Occipital lobe (tissue), 2 donors: ENCODE measurements around the gene CSNK1G2. TPM values are rescaled to one million over a fixed set of nuclear protein-coding genes. Genes with fewer than 3 reads are reported as not detected.

ENCODE experiments used
- DNase-seq: peaks from one replicate; lab custom pipeline; 2025; lab: John Stamatoyannopoulos, UW
- total RNA-seq: library from RNA; depleted of rRNA; stranded (reverse); fragments of >200 nt; gene quantifications from one replicate; pipeline ENCODE4 v1.2.3, GENCODE V29; 2014

The CSNK1G2 gene
- total RNA-seq, result 38.2 TPM

DNA sequence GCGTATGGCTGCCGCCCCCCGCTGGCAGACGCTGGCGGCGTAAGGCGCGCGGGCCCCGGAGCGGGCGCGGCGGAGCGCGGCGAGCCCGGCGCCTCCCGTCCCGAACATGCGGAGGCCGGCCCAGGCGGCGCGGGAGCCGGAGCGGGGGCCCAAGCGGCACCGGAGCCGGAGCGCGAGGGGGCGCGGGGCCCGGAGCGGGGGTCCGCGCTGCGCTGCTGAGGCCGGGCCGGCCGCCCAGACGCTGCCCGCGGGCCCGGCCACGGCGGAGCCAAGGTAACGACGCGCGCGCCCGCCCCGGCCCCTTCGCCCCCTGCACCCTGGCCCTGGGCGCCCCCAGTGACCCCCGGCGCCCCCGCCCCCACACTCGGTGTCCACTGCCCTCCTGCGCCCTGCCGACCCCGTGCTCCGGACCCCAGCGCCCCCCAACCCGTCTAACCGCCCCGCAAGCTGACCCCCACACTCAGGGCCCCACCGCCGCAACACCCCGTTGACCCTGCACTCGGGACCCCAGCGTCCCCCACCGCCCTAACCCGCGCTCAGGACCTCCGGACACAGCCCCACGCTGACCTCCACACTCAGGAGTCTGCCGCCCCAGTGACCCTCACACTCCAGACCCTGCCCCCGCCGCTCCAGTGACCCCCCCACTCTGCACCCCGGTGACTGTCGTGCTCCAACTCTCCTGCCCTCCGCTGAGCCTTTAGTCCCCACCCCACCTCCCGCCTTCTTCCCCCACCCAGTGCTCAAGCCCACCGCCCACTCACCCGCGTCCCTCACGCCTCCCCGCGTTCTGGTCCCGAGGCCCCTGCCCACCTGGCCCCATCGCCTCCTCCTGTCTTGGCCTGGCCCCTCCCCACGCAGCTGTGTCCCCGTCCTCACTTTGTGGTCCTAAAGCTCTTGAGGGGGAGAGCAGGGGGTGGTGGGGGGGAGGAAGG lies at the start of gene CSNK1G2:
Gene CSNK1G2 (plus strand): TSS at position 27 of the 932 bp plus-strand sequence. CDS start 28,601 bp downstream, outside the sequence.
- no peak for DNase-seq

DNA sequence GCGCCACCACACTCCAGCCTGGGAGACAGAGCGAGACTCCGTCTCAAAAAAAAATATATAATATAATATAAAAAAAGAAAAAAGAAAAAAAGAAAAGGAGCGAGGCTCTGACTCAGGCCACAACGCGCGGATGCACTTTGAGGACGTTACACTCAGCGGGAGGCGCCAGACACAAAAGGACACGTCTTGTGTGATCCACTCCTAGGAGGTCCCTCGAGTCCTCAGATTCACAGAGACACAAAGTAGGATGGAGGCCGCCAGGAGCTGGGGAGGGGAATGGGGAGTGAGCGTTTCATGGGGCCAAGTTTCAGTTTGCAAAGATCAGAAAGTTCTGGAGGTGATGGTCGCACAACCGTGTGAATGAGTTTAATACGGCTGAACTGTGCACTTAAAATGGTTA lies 47.2 kb upstream of the CSNK1G2 start:
- DNase-seq, result no peak

- DNase-seq, result no peak
These were observed 44.5 kb upstream of the CSNK1G2 start for GRCh38 chr19:1896508-1896907.

GRCh38 chr19:1901940-1902404 lies 39.0 kb upstream of the CSNK1G2 start:
- no peak for DNase-seq

DNA sequence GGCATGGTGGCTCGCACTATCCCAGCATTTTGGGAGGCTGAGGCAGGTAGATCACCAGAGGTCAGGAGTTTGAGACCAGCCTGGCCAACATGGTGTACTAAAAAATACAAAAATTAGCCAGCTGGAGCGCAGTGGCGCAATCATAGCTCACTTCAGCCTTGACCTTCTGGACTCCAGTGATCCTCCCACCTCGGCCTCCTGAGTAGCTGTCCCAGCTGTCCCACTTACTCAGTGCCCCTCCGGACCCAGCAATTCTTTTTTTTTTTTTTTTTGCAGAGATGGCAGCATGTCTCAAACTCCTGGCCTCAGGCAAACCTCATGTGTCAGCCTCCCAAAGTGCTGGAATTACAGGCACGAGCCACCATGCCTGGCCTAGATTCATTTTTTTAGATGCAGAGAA lies 38.0 kb upstream of the CSNK1G2 start:
- no peak for DNase-seq

GRCh38 chr19:1904860-1905109 lies 36.2 kb upstream of the CSNK1G2 start:
- no peak for DNase-seq

DNA sequence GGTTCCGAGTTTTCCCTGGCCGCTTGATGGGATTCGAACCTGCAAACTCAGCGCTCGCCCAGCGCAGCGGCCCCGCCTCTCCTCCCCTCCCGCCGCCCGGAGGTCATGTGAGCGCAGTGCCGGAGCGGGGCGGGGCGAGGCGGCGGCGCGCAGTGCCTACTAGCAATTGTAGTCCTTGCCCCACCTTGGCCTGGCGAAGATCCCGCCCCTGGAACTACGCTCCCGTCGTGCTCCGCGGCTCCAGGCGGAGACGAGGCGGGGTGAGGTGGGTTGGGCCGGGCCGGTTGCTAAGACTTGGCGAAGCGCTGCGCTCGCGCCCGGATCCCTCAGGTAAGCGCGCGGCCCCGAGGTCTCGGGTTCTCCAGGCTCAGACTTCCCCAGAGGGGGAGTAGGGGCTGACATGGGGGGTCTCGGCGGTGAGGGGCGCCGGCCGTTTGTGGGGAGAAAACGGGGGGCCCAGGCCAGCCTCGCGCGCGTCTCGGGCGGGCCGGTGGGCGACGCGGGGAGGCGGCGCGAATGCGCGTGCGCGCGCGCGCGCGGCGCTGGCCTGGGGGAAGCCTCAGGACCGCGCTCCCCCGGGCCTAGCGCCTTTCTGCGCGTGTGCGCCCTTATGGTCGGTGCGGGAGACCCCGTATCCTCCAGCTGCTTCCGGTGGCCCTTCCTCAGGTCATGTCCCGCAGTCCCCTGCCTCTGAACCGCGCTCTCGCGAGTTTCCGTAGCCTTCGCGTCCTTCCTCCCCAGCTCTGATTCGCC lies 35.7 kb upstream of the CSNK1G2 start, which contains the start of the genes ADAT3 and SCAMP4:
Gene ADAT3 (plus strand): TSS at position 290 of the 753 bp plus-strand sequence. CDS start 6,649 bp downstream, outside the sequence.
Gene SCAMP4 (plus strand): TSS at position 290 of the 753 bp plus-strand sequence. CDS start 9,621 bp downstream, outside the sequence.
- peak; percentile 96 for DNase-seq

- DNase-seq, result no peak
These were observed 35.1 kb upstream of the CSNK1G2 start for GRCh38 chr19:1905863-1906375.

GRCh38 chr19:1906985-1907562 lies 33.9 kb upstream of the CSNK1G2 start:
- no peak for DNase-seq

DNA sequence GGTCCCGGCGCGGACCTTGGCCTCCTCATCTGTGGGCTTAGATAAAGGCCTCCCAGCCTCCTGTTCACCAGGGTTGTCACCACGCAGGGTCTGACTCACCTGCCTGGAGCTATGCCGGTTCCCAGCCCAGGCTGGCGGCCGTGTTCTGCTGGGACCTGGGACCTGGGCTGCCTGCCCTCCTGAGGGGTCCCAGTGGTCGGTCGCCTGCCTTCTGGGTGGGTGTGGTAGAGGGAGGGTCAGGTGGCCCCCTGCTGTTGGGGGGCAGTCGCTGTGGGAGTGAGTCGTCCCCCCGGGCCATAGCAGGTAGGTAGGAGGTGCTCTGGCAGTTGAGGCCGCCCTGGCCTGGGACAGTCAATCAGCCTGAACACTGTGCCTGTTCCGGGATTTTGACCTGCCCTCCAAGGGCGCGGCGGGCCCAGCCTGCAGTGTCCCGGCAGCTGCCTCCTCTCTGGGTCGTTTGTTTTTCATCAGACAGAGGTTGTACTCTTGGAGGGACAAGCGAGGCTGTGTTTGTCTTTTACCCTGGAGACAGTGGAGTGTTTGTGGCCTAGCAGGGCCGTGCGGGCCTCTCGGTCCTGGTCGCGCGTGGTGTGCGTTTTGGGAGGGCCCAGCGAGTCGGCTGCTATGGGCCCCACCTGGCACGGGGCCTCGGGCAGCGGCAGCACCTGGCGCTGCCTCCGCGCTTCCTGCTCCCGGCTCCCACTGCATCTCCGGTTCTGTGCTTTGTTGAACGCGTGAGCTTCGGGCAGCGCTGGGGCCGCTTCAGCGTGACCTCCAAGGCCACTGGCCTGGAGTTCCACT lies 33.2 kb upstream of the CSNK1G2 start:
- no peak for DNase-seq

- DNase-seq, result no peak
These were observed 32.7 kb upstream of the CSNK1G2 start for GRCh38 chr19:1908364-1908678.

GRCh38 chr19:1909761-1910080 lies 31.3 kb upstream of the CSNK1G2 start:
- no peak for DNase-seq

DNA sequence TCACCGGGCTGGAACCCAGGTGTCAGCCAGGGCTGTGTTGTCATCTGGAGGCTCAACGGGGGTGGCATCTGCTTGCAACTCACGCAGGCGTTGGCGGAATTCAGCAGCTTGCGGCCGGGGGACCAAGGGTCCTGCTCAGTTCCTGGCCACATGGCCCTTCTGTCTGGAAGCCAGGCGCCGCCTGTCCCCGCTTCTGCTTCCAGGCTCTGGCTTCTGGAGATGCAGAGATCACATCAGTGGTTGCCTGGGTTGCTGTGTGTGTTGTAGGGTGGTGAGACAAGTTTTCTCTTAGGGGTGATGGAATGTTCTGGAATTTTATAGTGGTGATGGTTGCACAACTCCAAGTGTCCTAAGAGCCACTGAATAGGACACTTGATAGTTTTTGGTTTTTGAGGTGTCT lies 30.8 kb upstream of the CSNK1G2 start:
- DNase-seq, result no peak

- DNase-seq, result no peak
These were observed 29.9 kb upstream of the CSNK1G2 start for GRCh38 chr19:1911098-1911497.

GRCh38 chr19:1911995-1912394 lies 29.0 kb upstream of the CSNK1G2 start:
- no peak for DNase-seq

GRCh38 chr19:1912760-1913505 lies 28.0 kb upstream of the CSNK1G2 start:
- DNase-seq, result no peak

DNA sequence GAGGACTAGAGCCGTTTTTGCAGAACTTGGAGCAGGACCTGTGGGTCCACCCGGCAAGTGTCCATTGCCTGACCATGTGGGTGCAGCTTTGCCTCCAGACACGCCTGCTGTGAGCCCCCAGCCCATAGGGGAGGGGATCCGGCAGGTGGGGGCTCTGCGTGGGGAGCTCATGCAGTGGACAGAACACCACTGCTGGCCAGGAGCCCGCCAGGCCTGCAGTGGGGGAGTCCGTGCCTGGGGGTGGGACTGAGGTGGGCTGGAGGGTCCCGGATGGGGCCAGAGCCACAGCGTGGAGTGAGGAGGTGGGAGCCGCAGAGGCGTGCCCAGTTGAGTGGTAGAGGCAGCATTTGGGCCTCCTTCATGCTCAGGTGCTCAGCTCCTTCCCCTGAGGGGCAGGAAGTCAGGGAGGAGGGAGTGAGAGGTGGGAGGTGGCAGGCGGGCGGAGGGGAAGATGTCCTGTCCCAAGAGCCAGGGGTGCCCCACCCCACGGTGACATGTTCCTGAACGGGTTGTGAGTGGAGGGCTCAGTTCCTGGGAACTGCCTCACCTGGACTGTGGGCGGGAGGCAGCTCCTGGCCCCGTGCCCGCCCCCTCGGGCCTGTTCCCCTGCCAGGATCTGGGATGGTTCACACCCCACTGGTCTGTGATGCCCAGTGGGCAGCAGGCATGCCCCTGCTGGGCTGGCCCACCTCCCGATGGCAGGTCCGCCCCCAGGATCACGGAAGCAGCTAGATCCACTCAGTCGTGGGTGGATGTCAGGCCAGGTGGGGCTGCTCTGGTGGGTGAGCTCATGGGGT lies 27.0 kb upstream of the CSNK1G2 start:
- DNase-seq, result no peak

DNA sequence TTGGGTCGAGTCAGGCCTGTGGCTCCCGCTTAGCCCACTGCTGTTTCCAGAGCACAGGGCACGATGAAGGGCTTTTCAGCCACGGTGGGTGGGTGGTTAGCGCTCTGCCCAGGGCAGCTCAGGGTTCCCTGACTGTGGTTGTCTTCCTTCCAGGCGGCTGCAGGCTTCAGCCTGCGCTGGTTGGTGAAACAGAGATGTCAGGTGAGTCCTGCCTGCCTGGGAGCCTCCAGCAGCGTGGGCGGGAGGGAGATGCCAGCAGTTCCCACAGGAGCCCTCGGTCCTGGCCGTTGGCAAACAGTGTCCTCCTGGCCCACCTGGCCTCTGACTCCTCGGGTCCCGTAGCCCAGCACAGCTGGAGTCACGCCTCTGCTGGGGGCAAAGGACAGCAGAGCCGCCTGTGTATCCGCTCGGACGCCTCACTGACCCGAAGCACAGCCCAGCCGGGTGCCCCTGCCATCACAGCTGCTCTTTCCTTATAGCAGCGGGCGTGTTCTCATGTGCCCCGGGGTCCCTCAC lies 26.1 kb upstream of the CSNK1G2 start:
- no peak for DNase-seq

DNA sequence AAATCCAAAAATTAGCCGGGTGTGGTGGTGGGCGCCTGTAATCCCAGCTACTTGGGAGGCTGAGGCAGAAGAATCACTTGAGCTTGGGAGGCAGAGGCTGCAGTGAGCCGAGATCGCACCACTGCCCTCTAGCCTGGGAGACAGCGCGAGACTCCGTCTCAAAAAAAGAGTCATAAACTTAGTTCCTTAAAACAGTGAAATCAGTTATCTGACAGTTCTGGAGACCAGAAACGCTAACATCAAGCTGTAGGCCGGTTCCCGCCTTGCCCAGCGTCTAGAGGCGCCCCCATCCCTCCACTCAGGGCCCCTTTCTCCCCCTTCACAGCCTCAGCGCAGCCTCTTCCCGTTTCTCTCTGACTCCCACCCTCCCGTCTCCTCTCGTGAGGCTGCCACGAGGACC lies 23.8 kb upstream of the CSNK1G2 start:
- DNase-seq, result no peak

GRCh38 chr19:1917926-1918325 lies 23.0 kb upstream of the CSNK1G2 start:
- no peak for DNase-seq
